MM.1S (cell line): ENCODE results near the gene CTTNBP2NL.

Source experiments
- DNase-seq: peaks from one replicate; pipeline ENCODE4 v3.0.0-alpha.2; 2015
- H2AFZ ChIP-seq: fragments of 300-600 bp; sonication (generic); 2 replicates; pipeline ENCODE4 v1.6.0; 2016; ENCODE audit warnings: antibody characterized with exemption, low read length
- H3F3A ChIP-seq: fragments of 300-600 bp; sonication (generic); 2 replicates; pipeline ENCODE4 v1.6.1; 2016; ENCODE audit warnings: mild to moderate bottlenecking, antibody characterized with exemption, low read length, moderate library complexity, mixed read lengths; ENCODE audit not compliant: insufficient read depth
- H3K27ac ChIP-seq: fragments of 300-600 bp; sonication (generic); 2 replicates; pipeline ENCODE4 v1.5.1; 2016; ENCODE audit warnings: mild to moderate bottlenecking, low read length
- H3K27me3 ChIP-seq: fragments of 300-600 bp; sonication (generic); replicated peaks from 2 replicates; pipeline ENCODE4 v1.6.0; 2016; ENCODE audit warnings: low read length; ENCODE audit not compliant: insufficient read depth
- H3K36me3 ChIP-seq: fragments of 300-600 bp; sonication (generic); replicated peaks from 2 replicates; pipeline ENCODE4 v1.6.1; 2016; ENCODE audit warnings: mild to moderate bottlenecking, low read length, mixed read lengths; ENCODE audit not compliant: insufficient read depth
- H3K4me1 ChIP-seq: fragments of 300-600 bp; sonication (generic); 2 replicates; pipeline ENCODE4 v1.6.1; 2016; ENCODE audit warnings: low read length, mixed read lengths
- H3K4me2 ChIP-seq: fragments of 300-600 bp; sonication (generic); 2 replicates; pipeline ENCODE4 v1.6.0; 2016; ENCODE audit warnings: low read depth, low read length
- H3K4me3 ChIP-seq: fragments of 300-600 bp; sonication (generic); 2 replicates; pipeline ENCODE4 v1.5.1; 2016; ENCODE audit warnings: low read length, mixed read lengths
- H3K79me2 ChIP-seq: fragments of 300-600 bp; sonication (generic); 2 replicates; pipeline ENCODE4 v1.6.1; 2016; ENCODE audit warnings: mixed run types, low read length, mixed read lengths
- H3K9ac ChIP-seq: fragments of 300-600 bp; sonication (generic); 2 replicates; pipeline ENCODE4 v1.6.1; 2016; ENCODE audit warnings: low read length, mixed read lengths
- H3K9me2 ChIP-seq: fragments of 300-600 bp; sonication (generic); replicated peaks from 2 replicates; pipeline ENCODE4 v1.6.1; 2016; ENCODE audit warnings: mild to moderate bottlenecking, low read length, mixed read lengths; ENCODE audit not compliant: insufficient read depth
- H3K9me3 ChIP-seq: fragments of 300-600 bp; sonication (generic); replicated peaks from 2 replicates; pipeline ENCODE4 v1.6.1; 2016; ENCODE audit warnings: mild to moderate bottlenecking, low read length, mixed read lengths; ENCODE audit not compliant: insufficient read depth
- H4K20me1 ChIP-seq: fragments of 300-600 bp; sonication (generic); 2 replicates; pipeline ENCODE4 v1.6.1; 2016; ENCODE audit warnings: mild to moderate bottlenecking, low read length, moderate library complexity, mixed read lengths; ENCODE audit not compliant: insufficient read depth
- EZH2 ChIP-seq: fragments of 300-600 bp; sonication (generic); optimal IDR thresholded peaks from 2 replicates; pipeline ENCODE3; 2017; ENCODE audit warnings: low read depth, mild to moderate bottlenecking, antibody characterized with exemption, low read length, mixed read lengths
- EZH2phosphoT487 ChIP-seq: fragments of 300-600 bp; sonication (generic); IDR thresholded peaks from 2 replicates; pipeline ENCODE4 v1.6.1; 2018; ENCODE audit warnings: antibody characterized with exemption, low read length
- TF ChIP-seq, protein P1 (sequence below): fragments of 300-600 bp; sonication (generic); IDR thresholded peaks from 2 replicates; pipeline ENCODE4 v1.5.1; 2016; ENCODE audit warnings: antibody characterized with exemption, low read length, mixed read lengths

CTTNBP2NL gene

DNA sequence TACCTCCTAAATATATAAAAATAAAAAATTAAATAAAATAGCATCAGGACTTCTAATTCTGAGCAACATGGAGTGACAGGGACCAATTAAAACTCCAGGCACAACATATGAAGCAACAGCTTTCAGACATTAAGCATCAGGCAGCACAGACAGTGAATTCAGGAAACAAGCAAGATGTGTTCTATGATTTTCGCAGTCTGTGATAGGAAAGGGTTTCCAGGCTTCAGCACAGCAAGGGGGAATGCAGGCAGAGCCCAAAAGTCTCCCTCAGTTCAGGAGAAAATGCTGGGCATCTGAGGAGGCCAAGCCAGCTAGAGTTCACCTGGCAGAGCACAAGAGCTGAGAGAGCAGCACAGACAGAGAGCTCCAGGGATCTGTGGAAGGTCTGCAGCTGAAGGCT, 22.2 kb upstream of the CTTNBP2NL start:
- Histone ChIP-seq H3K36me3 (no peaks in the 10 kb centered on the region), H3K79me2 (no peaks in the 10 kb centered on the region), H3K9me2 (no peaks in the 10 kb centered on the region), H3K9me3 (no peaks in the 10 kb centered on the region), H3K4me3 (no peak overlapping the region), H3K27ac (no peak overlapping the region), H2AFZ (no peak overlapping the region), H4K20me1 (no peaks in the 10 kb centered on the region), H3K4me2 (no peak overlapping the region), H3F3A (no peaks in the 10 kb centered on the region), H3K27me3 (no peaks in the 10 kb centered on the region), H3K9ac (no peak overlapping the region), H3K4me1 (no peaks in the 10 kb centered on the region)
- TF ChIP-seq, protein P1, sequence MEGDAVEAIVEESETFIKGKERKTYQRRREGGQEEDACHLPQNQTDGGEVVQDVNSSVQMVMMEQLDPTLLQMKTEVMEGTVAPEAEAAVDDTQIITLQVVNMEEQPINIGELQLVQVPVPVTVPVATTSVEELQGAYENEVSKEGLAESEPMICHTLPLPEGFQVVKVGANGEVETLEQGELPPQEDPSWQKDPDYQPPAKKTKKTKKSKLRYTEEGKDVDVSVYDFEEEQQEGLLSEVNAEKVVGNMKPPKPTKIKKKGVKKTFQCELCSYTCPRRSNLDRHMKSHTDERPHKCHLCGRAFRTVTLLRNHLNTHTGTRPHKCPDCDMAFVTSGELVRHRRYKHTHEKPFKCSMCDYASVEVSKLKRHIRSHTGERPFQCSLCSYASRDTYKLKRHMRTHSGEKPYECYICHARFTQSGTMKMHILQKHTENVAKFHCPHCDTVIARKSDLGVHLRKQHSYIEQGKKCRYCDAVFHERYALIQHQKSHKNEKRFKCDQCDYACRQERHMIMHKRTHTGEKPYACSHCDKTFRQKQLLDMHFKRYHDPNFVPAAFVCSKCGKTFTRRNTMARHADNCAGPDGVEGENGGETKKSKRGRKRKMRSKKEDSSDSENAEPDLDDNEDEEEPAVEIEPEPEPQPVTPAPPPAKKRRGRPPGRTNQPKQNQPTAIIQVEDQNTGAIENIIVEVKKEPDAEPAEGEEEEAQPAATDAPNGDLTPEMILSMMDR = no peak
- no peak for TF ChIP-seq EZH2
- no peak for TF ChIP-seq EZH2phosphoT487
- no peak for DNase-seq

DNA sequence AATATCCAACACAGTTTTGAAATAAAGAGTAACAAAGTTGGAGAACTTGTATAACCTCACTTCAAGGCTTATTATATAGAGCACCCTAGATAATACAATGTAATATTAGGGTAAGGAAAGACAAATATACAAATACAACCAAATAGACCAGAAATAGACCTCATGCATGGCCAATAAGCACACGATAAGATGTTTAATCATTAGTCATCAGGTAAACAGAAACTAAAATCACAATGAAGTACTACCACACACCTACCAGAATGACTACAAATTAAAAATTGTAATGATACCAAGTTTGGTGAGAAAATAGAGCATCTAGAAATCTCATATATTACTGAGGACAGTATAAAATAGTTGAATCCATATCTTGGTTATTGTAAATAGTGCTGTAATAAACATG, 20.3 kb upstream of the CTTNBP2NL start:
- Histone ChIP-seq H3K4me3 (no peak overlapping the region), H3K4me2 (no peak overlapping the region), H3K9me2 (no peaks in the 10 kb centered on the region), H3F3A (no peaks in the 10 kb centered on the region), H3K79me2 (no peaks in the 10 kb centered on the region), H3K27me3 (no peaks in the 10 kb centered on the region), H4K20me1 (no peaks in the 10 kb centered on the region), H3K36me3 (no peaks in the 10 kb centered on the region), H2AFZ (no peak overlapping the region), H3K4me1 (no peaks in the 10 kb centered on the region), H3K27ac (no peak overlapping the region), H3K9me3 (no peaks in the 10 kb centered on the region), H3K9ac (no peak overlapping the region)
- TF ChIP-seq, protein P1 = no peak
- TF ChIP-seq EZH2 = no peak
- TF ChIP-seq EZH2phosphoT487 = no peak
- DNase-seq = no peak

DNA sequence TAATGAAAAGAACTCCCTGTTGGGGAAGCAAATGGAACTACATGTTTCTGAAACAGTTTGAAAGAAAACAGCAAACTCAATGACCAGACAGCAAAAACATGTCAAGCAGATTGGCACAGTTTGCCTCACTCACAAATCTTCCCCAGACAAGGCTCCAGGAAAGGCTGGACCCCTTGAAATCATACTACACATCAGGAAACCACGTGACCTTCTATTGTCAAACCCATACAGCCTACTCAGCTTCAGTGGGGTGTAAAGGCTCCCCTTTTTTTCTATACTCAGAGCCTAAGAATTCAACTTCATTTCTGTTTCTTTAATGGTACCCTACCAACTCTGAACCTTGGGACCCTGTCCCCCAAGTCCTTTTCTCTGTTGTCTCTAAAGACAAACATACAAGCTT, 15.7 kb upstream of the CTTNBP2NL start:
- Histone ChIP-seq H3K4me2 (no peak overlapping the region), H3K9ac (no peak overlapping the region), H4K20me1 (no peaks in the 10 kb centered on the region), H3K79me2 (no peaks in the 10 kb centered on the region), H2AFZ (no peak overlapping the region), H3K9me2 (no peaks in the 10 kb centered on the region), H3K36me3 (no peaks in the 10 kb centered on the region), H3K4me1 (no peaks in the 10 kb centered on the region), H3K27me3 (no peaks in the 10 kb centered on the region), H3K27ac (no peak overlapping the region), H3K9me3 (no peaks in the 10 kb centered on the region), H3F3A (no peaks in the 10 kb centered on the region), H3K4me3 (no peak overlapping the region)
- TF ChIP-seq EZH2 = no peak
- TF ChIP-seq, protein P1 = no peak
- no peak for TF ChIP-seq EZH2phosphoT487
- no peak for DNase-seq
